GM19328 (cell line): ENCODE measurements around the gene CRACDL.

Source experiments
- ATAC-seq: cut with Tn5 transposase; IDR thresholded peaks from one replicate; pipeline ENCODE4 v1.9.1; 2021; ENCODE audit warnings: mild to moderate bottlenecking, moderate library complexity; ENCODE audit not compliant: unreplicated experiment

The CRACDL gene

DNA sequence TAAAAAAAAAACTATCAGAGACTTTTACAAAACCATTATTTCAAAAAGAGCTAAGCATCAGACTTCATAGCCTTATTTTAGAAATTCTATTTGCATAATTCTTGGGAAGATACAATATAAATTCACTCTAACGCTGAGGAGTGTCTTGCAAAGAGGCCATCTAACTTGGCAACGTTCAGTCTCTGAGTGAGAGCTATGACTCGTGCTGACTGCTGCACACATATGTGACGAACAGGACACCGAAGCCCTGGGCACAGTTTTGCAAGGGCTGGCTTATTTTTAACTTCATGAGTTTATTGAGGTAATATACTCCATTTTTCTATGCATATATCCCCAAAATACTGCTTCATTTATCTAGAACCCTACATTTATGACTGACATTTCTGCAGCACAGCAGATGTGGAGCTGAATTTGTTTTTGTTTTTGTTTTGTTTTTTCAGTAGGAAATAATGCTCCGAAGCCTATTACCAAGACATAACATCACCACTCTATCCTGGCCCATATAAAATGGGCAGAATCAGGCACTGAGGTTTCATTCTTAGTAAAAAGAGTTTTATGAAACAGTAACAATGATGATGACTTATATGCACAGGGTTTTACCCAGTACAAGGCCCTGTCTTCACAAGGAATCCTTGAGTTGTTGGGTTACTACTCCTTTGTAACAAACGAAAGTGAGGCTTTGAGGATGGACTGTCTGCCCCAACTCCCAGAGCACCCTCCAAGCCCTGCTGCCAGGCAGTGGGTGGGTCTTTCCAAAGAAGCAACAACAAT lies 68.3 kb downstream of the CRACDL start:
- no peak for ATAC-seq

DNA sequence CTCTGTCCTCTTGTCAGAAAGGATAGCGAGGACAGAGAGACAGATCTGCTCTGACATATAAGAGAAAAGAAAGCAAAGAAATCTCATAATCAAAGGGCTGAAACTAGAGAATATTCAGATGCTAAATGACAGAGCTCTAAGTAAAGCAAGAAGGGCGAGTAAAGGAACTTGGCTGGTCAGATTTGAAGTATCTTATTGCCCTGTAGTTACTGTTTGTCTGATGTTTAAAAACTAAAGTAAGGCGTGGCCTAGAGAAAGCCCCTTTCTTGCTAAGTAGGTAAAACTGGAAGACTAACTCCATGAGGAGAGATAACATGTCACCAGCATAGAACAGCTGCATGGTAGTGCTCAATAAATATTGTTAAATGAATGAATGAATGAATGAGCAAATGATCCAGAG lies 70.0 kb downstream of the CRACDL start:
- ATAC-seq: no peak

DNA sequence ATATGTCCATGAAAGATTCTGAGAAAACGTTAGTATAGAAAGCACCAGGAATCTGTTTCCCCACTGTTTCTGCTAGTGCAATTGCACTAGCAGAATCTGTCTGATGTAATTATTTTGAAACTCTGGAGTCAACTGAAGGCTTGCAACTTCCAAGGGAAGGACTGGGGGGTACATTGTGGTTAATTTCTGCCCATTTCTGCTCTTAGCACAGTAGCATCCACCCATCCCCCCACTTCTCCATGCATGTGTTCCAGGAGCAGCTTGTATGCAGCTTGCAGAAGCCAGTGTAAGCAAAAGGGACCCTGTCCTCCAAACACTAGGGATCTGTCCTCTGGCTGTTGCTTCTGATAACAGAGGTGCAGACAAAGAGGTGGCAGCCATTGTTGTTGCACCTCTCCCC lies 74.4 kb downstream of the CRACDL start:
- no peak for ATAC-seq

DNA sequence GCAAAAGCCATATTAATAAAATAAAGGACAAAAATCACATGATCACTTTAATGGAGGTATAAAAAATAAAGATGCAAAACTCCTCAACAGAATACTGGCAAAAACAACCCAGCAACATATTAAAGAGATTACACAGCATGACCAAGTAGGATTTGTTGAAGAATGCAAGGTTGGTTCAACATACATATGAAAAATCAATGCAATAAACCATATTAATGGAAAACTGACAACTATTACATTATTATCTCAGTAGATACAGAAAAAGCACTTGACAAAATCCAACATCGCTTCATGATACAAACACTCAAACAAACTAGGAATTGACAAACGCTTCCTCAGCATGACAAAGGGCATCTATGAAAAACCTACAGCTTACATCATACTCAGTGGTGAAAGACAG lies 76.7 kb downstream of the CRACDL start:
- no peak for ATAC-seq

DNA sequence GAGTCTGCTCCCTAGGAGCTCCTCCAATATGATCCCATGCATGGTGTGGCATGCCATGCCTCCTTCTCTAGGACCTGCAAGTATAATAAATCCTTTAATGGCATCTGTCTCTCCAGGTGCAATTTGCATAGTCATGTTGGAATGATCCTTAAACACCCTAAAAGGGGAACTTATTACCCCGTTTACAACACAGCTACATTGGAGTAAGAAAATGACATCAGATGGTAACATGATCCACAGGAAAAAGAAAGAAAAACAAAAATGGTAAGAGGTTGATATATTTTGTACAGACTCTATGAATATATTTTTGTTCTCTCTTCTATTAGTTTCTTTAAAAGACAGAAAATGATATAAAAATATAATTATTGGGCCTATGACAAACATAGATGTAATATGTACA lies 79.0 kb downstream of the CRACDL start:
- ATAC-seq: no peak

GRCh38 chr2:98854682-98855081 lies 81.3 kb downstream of the CRACDL start:
- no peak for ATAC-seq

DNA sequence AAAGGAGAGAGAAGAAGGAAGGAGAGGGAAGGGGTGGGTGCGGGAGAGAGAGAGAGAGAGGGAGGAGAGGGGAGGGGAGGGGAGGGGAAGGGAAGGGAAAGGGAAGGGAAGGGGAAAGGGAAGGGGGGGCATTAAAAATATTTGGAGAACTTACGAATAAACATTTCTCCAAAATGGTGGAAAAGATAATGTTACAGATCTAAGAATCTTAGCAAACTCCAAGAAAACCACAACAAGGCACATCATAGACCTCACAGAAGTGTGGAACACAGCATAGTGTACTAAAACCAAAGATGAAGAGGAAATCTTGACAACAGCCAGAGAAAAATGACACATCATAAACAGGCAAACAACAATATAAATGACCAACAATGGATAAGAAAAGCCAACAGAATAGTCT lies 83.1 kb downstream of the CRACDL start:
- no peak for ATAC-seq

DNA sequence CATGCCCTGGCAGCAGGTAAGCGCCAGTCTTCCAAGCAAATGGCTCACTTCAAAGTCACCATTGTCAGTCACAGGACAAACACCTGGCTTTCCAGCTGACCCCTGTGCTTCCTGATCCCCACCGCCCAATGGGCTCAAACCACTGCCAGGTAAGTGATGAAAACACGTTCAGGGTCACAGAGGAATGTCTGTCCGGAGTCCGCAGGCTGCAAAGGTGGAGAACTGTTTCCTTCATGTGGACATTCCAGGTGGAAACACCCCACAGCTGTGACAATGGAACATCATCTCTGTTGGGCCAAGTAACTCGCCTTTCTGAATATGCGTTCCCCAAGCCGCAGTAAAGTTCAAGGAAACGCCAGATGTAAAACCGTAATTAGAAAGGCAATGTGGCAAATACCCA lies 86.0 kb downstream of the CRACDL start:
- no peak for ATAC-seq

DNA sequence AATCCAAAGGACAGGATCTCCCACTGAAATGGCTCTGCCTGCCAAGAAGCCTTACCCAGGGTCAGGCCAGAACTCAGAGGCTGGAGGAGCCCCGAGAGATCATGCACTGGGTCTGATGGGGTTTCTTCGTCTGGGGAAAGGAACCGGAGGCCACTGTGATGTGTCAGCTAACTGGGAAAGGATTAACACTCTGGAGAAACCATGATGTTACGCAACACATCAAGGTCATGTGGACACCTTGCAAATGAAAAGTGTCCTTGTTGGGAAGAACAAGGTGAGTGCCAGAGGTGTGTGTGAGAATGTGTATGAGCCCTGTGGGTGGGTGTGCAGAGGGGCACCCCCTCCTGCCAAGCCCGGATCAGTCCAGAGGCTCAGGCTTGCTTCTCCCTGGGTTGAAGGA lies 86.9 kb downstream of the CRACDL start:
- no peak for ATAC-seq

- ATAC-seq: no peak
Observed at GRCh38 chr2:98847853-98848252, 88.2 kb downstream of the CRACDL start.

- ATAC-seq: no peak
Observed at GRCh38 chr2:98846041-98846440, 90.0 kb downstream of the CRACDL start.

DNA sequence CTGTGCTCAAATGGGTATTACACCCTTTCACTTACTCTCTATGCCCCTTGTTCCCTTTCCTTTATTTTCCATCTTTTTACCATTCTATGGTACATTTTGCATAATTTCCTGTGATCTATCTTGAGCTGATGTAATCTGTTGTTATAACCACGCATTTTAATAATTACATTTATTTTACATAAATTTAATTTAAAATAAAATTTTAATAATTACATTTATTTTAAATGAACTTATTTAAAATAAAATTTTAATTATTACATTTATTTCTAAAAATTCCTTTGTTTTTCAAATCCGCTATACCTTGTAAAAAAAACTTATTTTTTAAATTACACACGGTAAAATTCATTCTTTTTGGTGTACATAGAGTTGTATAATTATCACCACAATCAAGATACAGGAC lies 93.9 kb downstream of the CRACDL start:
- ATAC-seq: no peak

GRCh38 chr2:98839292-98839691 lies 96.7 kb downstream of the CRACDL start:
- no peak for ATAC-seq

DNA sequence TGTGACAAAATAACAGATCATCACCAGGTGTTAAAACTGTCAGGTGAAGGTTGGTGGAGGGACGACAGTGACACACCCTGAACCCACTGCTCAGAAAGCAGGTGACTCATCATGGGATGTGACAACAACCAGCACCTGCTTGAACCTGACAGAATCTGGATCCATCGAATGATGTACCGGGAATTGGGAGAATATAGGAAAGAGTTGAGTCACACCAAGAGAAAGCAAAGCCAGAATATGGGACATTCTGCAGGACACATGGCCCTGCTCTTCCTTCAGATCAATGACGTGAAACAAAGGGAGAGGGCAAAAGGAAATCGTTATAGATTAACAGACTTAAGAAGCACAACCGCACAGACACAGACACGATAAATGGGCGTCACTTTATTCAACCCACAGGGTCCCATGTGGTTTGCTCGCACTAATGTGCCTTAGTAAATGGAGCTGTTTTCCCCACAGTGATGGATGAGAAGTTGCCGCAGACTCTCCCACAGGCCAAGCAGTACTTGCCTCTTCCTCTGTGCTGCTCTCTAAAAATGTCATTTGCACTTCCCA lies 100.1 kb downstream of the CRACDL start:
- no peak for ATAC-seq

DNA sequence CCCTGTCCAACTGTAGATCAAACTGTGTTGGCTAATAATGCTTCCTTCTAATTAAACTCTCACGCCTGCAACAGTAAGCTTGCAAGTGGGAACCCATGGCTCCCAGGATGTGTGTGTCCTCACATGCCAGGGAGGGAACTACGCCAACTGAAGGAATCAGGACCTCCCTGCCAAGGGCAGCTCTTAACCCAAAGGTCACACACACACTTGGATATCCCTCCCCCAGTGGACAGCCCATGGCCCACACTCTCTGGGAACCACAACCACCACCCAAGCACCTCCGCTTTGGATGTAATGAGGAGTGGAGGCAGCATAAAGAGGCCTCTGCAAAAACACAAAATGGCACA lies 102.1 kb downstream of the CRACDL start:
- no peak for ATAC-seq

GRCh38 chr2:98833172-98833916 lies 102.7 kb downstream of the CRACDL start:
- no peak for ATAC-seq

GRCh38 chr2:98832172-98832571 lies 103.9 kb downstream of the CRACDL start:
- ATAC-seq: no peak

- no peak for ATAC-seq
Observed at GRCh38 chr2:98830571-98831145, 105.4 kb downstream of the CRACDL start.

- ATAC-seq: no peak
Observed at GRCh38 chr2:98829581-98830270, 106.3 kb downstream of the CRACDL start.

GRCh38 chr2:98828793-98829371 lies 107.1 kb downstream of the CRACDL start:
- no peak for ATAC-seq

GRCh38 chr2:98828369-98828744 lies 107.7 kb downstream of the CRACDL start:
- ATAC-seq: no peak
